Spinal cord (tissue), 10 donors: ENCODE results near the gene DHRS12. TPM values are rescaled to one million over a fixed set of nuclear protein-coding genes. Genes with fewer than 3 reads are reported as not detected.

Experiments
- DNase-seq, 6 donors: peaks; one replicate each; pipeline versions ENCODE4 v3.0.0 to v3.0.0-alpha.2; 2013 to 2015; ENCODE audit warnings: low spot score in 6 of 6, low read depth in 4 of 6
- H3K27ac ChIP-seq: one replicate; pipeline ENCODE4 v1.5.1; 2013; ENCODE audit warnings: low read depth, low read length, control low read depth
- H3K27me3 ChIP-seq: one replicate; pipeline ENCODE4 v1.6.1; 2013; ENCODE audit warnings: low read length; ENCODE audit not compliant: control insufficient read depth, insufficient read depth
- H3K36me3 ChIP-seq: one replicate; pipeline ENCODE4 v1.6.1; 2013; ENCODE audit warnings: low read length; ENCODE audit not compliant: control insufficient read depth, insufficient read depth
- H3K4me1 ChIP-seq: one replicate; pipeline ENCODE4 v1.6.1; 2013; ENCODE audit warnings: low read length; ENCODE audit not compliant: control insufficient read depth, insufficient read depth
- H3K4me3 ChIP-seq: one replicate; pipeline ENCODE4 v1.5.1; 2013; ENCODE audit warnings: low read depth, low read length, control low read depth
- H3K9me3 ChIP-seq: one replicate; pipeline ENCODE4 v1.6.1; 2013; ENCODE audit warnings: low read length; ENCODE audit not compliant: control insufficient read depth, insufficient read depth
- WGBS: methylation state at CpG from one replicate; pipeline ENCODE4 v1.1.5; 2013; ENCODE audit warnings: missing lambda C conversion rate; ENCODE audit not compliant: insufficient coverage; 5-methylcytosine and 5-hydroxymethylcytosine counted together
- long read RNA-seq, 4 donors: transcript quantifications; one replicate each; lab custom pipeline, GENCODE V29; 2026
- polyA plus RNA-seq, 2 donors: library from polyadenylated mRNA; unstranded; fragments of 120-200 nt; gene quantifications; one replicate each; pipeline ENCODE4 v1.2.1, GENCODE V29; 2013; ENCODE audit not compliant: insufficient read length in 2 of 2
- total RNA-seq, 2 donors: library from RNA; depleted of rRNA in 1 of 2; stranded (reverse); fragments of 120-200 nt in 1 of 2; fragments of >200 nt in 1 of 2; gene quantifications; one replicate each; pipeline versions ENCODE4 v1.2.3 to v1.2.4, GENCODE V29; 2013 to 2014
- donor health status: healthy.

Gene DHRS12, protein sequence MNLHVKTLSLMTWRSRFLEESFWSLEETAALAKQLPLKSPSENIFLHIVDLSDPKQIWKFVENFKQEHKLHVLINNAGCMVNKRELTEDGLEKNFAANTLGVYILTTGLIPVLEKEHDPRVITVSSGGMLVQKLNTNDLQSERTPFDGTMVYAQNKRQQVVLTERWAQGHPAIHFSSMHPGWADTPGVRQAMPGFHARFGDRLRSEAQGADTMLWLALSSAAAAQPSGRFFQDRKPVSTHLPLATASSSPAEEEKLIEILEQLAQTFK
- total RNA-seq, result 10 to 100 TPM in 1 of 2 donors, 1 to 10 TPM in 1; 6.8 to 12.6 TPM
- 10 to 100 TPM; 13.8 to 15.2 TPM for polyA plus RNA-seq
- long read RNA-seq, donor 1, partial matches to known transcripts, result 0 of 2 reads
- long read RNA-seq, donor 1, other reads (novel, unspliced or antisense), result 0 of 2 reads
- long read RNA-seq, donor 2, result 0 reads
- long read RNA-seq, donor 3, partial matches to known transcripts, result 0 of 1 reads
- long read RNA-seq, donor 3, other reads (novel, unspliced or antisense), result 0 of 1 reads
- long read RNA-seq, donor 4, partial matches to known transcripts, result 0 of 1 reads
- long read RNA-seq, donor 4, other reads (novel, unspliced or antisense), result 0 of 1 reads

- H3K4me3 ChIP-seq, result peak within 1 kb of the TSS; percentile 77
- peak within 1 kb of the TSS; percentile 90 for H3K27ac ChIP-seq
- H3K36me3 ChIP-seq, result no peaks in the 10 kb centered on the region
- no peaks in the 10 kb centered on the region for H3K27me3 ChIP-seq
- H3K4me1 ChIP-seq, result peaks cover 31% of the 10 kb centered on the region
- peak in 4 of 6 donors; percentile 69 to 95 (median 82) for DNase-seq
- H3K9me3 ChIP-seq, result no peaks in the 10 kb centered on the region
- WGBS, result under 1% methylated on average over 91 of the region's 91 CpGs
Measured at GRCh38 chr13:51803422-51804294, at the start of gene DHRS12. TSS of gene DHRS12 (minus strand) at chr13:51804163. CDS start at chr13:51799659, 4,504 bp downstream.

DNA sequence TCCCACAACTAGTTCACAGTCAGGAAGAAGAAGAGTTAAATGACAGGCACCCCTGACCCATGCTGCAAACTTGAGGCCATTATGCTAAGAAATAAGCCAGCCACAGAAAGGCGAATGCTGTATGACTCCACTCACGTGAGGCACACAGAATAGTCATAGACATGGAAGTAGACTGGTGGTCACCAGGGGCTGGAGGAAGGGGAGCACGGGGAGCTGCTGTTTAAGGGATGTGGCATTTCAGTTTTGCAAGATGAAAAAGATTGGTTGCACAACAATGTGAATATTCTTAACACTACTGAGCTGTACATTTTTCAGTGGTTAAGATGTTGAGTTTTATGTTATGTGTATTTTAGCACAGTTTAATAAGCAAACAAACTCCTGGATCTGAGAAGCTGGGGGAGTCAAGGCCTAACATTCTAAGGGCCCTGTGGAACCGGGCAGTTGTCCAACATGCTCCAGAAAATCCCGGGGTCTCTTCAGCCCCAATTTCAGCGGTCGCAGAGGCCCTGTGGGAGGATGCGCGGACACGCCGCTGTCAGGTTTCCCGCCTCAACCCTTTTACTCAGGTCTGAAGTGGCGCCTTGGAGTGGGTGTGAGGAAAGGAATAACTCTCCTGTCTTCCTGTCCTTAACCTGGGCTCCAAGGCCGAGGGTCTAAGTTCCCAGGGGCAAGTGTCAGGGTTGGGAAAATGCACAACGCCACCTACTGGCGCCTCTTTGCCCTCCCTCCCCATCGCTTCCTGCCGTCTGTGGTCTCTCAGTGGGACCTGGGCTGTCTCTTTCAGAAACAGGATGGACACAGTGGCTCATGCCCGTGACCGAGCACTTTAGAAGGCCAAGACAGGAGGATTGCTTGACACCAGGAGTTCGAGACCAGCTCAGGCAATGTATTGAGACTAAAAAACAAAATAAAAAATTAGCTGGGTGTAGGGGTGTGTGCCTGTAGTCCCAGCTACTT, 45.5 kb upstream of the DHRS12 start:
- H3K4me3 ChIP-seq, result no peak overlapping the region
- H3K36me3 ChIP-seq, result no peaks in the 10 kb centered on the region
- H3K27me3 ChIP-seq, result no peaks in the 10 kb centered on the region
- peaks cover 8% of the 10 kb centered on the region for H3K4me1 ChIP-seq
- no peak overlapping the region for H3K27ac ChIP-seq
- H3K9me3 ChIP-seq, result no peaks in the 10 kb centered on the region
- 65% methylated on average over 17 of the region's 21 CpGs for WGBS
- no peak for DNase-seq

GRCh38 chr13:51848674-51849073, 44.7 kb upstream of the DHRS12 start:
- peaks cover 8% of the 10 kb centered on the region for H3K4me1 ChIP-seq
- 46% methylated on average over 2 of the region's 4 CpGs for WGBS
- no peak overlapping the region for H3K27ac ChIP-seq
- no peaks in the 10 kb centered on the region for H3K9me3 ChIP-seq
- no peaks in the 10 kb centered on the region for H3K36me3 ChIP-seq
- no peaks in the 10 kb centered on the region for H3K27me3 ChIP-seq
- no peak for DNase-seq
- no peak overlapping the region for H3K4me3 ChIP-seq

GRCh38 chr13:51846756-51847155, 42.8 kb upstream of the DHRS12 start:
- no CpG with 5 or more reads among the region's 1 CpG for WGBS
- no peak for DNase-seq
- no peaks in the 10 kb centered on the region for H3K27me3 ChIP-seq
- H3K36me3 ChIP-seq, result no peaks in the 10 kb centered on the region
- no peaks in the 10 kb centered on the region for H3K9me3 ChIP-seq
- peaks cover 8% of the 10 kb centered on the region for H3K4me1 ChIP-seq
- no peak overlapping the region for H3K4me3 ChIP-seq
- no peak overlapping the region for H3K27ac ChIP-seq

GRCh38 chr13:51845574-51846318, 41.8 kb upstream of the DHRS12 start:
- Histone ChIP-seq H3K4me1 (peaks cover 8% of the 10 kb centered on the region), H3K27me3 (no peaks in the 10 kb centered on the region), H3K9me3 (no peaks in the 10 kb centered on the region), H3K36me3 (no peaks in the 10 kb centered on the region), H3K27ac (no peak overlapping the region), H3K4me3 (peak overlapping the region; percentile 19)
- WGBS, result 81% methylated on average over 2 of the region's 5 CpGs
- no peak for DNase-seq

- WGBS, result 39% methylated on average over 19 of the region's 20 CpGs
- Histone ChIP-seq H3K36me3 (no peaks in the 10 kb centered on the region), H3K4me1 (peaks cover 8% of the 10 kb centered on the region), H3K4me3 (peak within 1 kb of the TSS; percentile 19), H3K27me3 (no peaks in the 10 kb centered on the region), H3K9me3 (no peaks in the 10 kb centered on the region), H3K27ac (no peak within 1 kb of the TSS)
- peak in 2 of 6 donors; percentile 63 to 64 for DNase-seq
Measured at GRCh38 chr13:51844862-51845573, 41.1 kb upstream of the DHRS12 start, which contains the start of gene TMEM272. TSS of gene TMEM272 (minus strand) at chr13:51845177. CDS start at chr13:51838530, 6,647 bp downstream.

DNA sequence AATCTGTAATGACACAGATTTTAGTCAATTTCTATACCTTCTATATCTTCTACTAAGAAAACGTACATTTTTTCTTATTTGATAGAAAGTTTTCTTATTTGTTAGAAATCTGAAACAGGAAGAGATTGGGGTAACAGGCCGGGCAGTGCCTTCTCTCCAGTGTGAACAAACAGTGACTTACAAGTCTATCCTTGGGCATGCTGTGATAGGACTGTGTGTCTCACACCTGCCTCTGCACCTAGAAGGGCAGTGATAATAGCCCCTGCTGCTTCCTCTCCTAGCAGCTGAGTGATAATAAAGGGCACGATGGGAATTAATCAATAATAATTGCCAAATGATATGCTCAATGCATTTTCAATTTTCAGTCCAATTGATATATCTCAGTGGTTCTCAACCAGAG, 39.6 kb upstream of the DHRS12 start:
- Histone ChIP-seq H3K27me3 (no peaks in the 10 kb centered on the region), H3K4me3 (no peak overlapping the region), H3K4me1 (peaks cover 8% of the 10 kb centered on the region), H3K9me3 (no peaks in the 10 kb centered on the region), H3K27ac (no peak overlapping the region), H3K36me3 (no peaks in the 10 kb centered on the region)
- DNase-seq, result no peak
- WGBS, result 83% methylated on average over 1 of the region's 3 CpGs

DNA sequence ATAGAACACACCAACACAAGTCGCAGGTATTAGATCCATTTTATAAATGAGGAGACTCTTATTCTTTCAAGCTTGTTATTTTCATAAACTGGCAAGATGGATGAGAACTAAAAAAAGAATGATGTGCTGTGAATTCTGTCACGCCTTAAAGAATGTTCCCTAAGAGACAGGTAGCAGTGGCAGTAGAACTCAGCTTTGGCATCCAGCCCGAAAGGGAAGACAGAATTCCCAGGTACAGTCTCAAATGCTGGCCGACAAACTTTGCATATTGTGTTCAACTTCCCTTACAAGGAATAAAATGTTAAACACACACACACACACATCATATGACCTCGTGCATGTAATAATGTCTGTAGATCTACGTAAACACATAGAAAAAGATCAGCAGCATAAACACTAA, 37.8 kb upstream of the DHRS12 start:
- WGBS, result 88% methylated on average over 1 of the region's 6 CpGs
- H3K4me1 ChIP-seq, result peaks cover 8% of the 10 kb centered on the region
- H3K27me3 ChIP-seq, result no peaks in the 10 kb centered on the region
- no peaks in the 10 kb centered on the region for H3K36me3 ChIP-seq
- H3K9me3 ChIP-seq, result no peaks in the 10 kb centered on the region
- no peak for DNase-seq
- H3K27ac ChIP-seq, result no peak overlapping the region
- no peak overlapping the region for H3K4me3 ChIP-seq
